Measurements from ENCODE around the gene INPP5K. TPM values are rescaled to one million over a fixed set of nuclear protein-coding genes. Genes with fewer than 3 reads are reported as not detected.

The INPP5K gene
- total RNA-seq, 1 experiment from 2014 or later, result 29.4 TPM

DNA sequence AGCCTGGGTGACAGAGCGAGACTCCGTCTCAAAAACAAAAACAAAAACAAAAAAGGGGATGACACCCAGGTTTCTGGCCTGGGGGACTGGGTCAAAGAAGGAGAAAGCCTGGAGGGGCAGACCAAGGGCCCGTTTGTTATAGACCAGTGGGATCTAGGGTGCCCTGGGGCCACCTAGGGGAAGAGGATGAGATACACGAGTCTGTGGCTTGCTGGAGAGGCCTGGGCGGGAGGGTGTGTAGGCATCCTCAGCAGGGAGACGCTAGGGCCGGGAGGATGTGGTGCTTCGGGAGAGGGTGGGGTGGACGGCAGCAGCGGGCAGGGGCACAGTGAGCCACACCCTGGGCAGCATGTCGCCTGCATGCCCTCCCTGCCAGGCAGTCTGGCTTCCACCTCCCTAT is 43.2 kb downstream of the INPP5K start:
- H3K4me1 ChIP-seq (ENCODE audit: insufficient read depth, low read length), result no peaks in the 10 kb centered on the region
- H3K27me3 Mint-ChIP-seq (ENCODE audit: low read depth), result no peaks in the 10 kb centered on the region
- H3K27ac ChIP-seq (ENCODE audit: insufficient read length, low read depth, low read length), result no peak overlapping the region
- no peaks in the 10 kb centered on the region for H3K79me2 ChIP-seq (ENCODE audit: insufficient read depth, low read length)
- H2BK20ac ChIP-seq (ENCODE audit: low read depth, low read length, poor library complexity, severe bottlenecking), result no peak overlapping the region
- no peak overlapping the region for H3K23ac ChIP-seq (ENCODE audit: insufficient read length, low read depth, low read length)
- no peak overlapping the region for H2BK15ac ChIP-seq (ENCODE audit: low read depth, low read length)
- H2AK5ac ChIP-seq (ENCODE audit: insufficient read length, low read length), result no peak overlapping the region
- no peak overlapping the region for H2AFZ ChIP-seq (ENCODE audit: low read length)
- H3K9ac ChIP-seq (ENCODE audit: extremely low read depth, insufficient read length, low read length), result no peak overlapping the region
- H2BK5ac ChIP-seq (ENCODE audit: insufficient read length, low read length), result no peak overlapping the region
- H3K14ac ChIP-seq (ENCODE audit: insufficient read depth, low read length), result no peak overlapping the region
- WGBS (ENCODE audit: extremely low coverage, insufficient read length, low lambda C conversion rate), result no CpG with 5 or more reads among the region's 11 CpGs
- no peaks in the 10 kb centered on the region for H3K9me3 ChIP-seq (ENCODE audit: control insufficient read depth, low read depth, low read length)
- no peaks in the 10 kb centered on the region for H3K79me1 ChIP-seq (ENCODE audit: insufficient read depth, low read depth, low read length, poor library complexity, severe bottlenecking)
- H4K5ac ChIP-seq (ENCODE audit: insufficient read length, low read depth, low read length), result no peak overlapping the region
- H3K4me3 Mint-ChIP-seq, result peak overlapping the region in 1 of 2 experiments; percentile 20; a peak in 1 of 5 replicates
- H3T11ph ChIP-seq (ENCODE audit: low read length), result no peak overlapping the region
- H3K4me2 ChIP-seq (ENCODE audit: insufficient read depth, insufficient read length, low read length), result no peak overlapping the region
- H3K23me2 ChIP-seq (ENCODE audit: insufficient read length, low read depth, low read length, poor library complexity, severe bottlenecking), result no peaks in the 10 kb centered on the region
- H3K9me3 Mint-ChIP-seq, result no peaks in the 10 kb centered on the region
- no peak overlapping the region for H2BK120ac ChIP-seq (ENCODE audit: low read depth, low read length, poor library complexity, severe bottlenecking)
- no peak overlapping the region for H4K91ac ChIP-seq (ENCODE audit: insufficient read length, low read depth, low read length)
- H3K56ac ChIP-seq (ENCODE audit: insufficient read length, low read depth, low read length), result no peak overlapping the region
- H3K27ac Mint-ChIP-seq, result 0 out of 7 replicates have a peak overlapping the region, but pooled peaks of 1 of the 3 experiments have one; percentile 39
- H3K4ac ChIP-seq (ENCODE audit: low read depth, low read length), result no peak overlapping the region
- no peaks in the 10 kb centered on the region for H4K20me1 ChIP-seq (ENCODE audit: control insufficient read depth, insufficient read depth, insufficient read length)
- peak; percentile 36; the same call in 2 of the 3 replicates for TF ChIP-seq CTCF (conservative IDR thresholded peaks at IDR 0.05)
- H4K8ac ChIP-seq (replicated peaks; ENCODE audit: insufficient read length, low read depth, low read length), result no peak overlapping the region
- DNase-seq, result peak; percentile 67
- H3K4me1 Mint-ChIP-seq, result peaks cover 0 to 21% of the 10 kb centered on the region in 2 experiments; a peak in 2 of 4 replicates
- no peaks in the 10 kb centered on the region for H3K27me3 ChIP-seq (ENCODE audit: insufficient read depth, low read length)
- H2BK12ac ChIP-seq (ENCODE audit: insufficient read length, low read depth, low read length), result no peak overlapping the region
- no peak overlapping the region for H3K18ac ChIP-seq (ENCODE audit: insufficient read length, low read depth, low read length)
- peaks cover 10 to 67% (median 39%) of the 10 kb centered on the region in 3 experiments; a peak in 6 of 7 replicates for H3K36me3 Mint-ChIP-seq (ENCODE audit: insufficient read depth in 1 of 3, low read depth in 3 of 3)

Data from H9 (cell line).